ENCODE measurements around the gene KLK7. TPM values are rescaled to one million over a fixed set of nuclear protein-coding genes. Genes with fewer than 3 reads are reported as not detected.

The KLK7 gene
- total RNA-seq, 4 donors from 2014 or later = 0.34 to 0.89 TPM; not detected in 2

DNA sequence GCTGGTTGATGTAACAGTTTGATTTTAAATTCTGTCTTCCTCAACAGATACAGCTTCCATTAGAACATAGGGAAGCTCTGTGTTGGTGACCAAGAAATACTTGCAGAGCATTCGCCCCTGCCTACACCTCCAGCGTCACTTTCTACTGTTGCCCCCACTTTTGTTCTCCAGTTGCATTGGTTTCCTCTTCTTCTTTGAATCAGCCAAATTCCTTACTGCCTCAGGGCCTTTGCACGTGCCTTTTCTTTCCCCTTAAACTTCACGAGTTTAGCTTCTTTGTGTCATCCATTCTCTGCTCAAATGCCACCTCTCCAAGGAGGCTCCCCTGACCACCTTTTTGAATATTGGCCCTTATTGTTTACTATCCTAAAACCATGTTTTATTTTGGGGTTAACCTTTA is 36.6 kb downstream of the KLK7 start:
- H3K36me3 ChIP-seq = no peaks in the 10 kb centered on the region
- no peak overlapping the region for H3K4me3 ChIP-seq (replicated peaks in 1 of 3)
- intact Hi-C loops (cut with DNase I) = no loop called here
- no peak for DNase-seq
- no peaks in the 10 kb centered on the region for H3K4me1 ChIP-seq
- H3K27me3 ChIP-seq = no peaks in the 10 kb centered on the region
- 83 to 86% methylated on average over 4 of the region's 4 CpGs for WGBS, 2 donors
- TF ChIP-seq, protein P1, sequence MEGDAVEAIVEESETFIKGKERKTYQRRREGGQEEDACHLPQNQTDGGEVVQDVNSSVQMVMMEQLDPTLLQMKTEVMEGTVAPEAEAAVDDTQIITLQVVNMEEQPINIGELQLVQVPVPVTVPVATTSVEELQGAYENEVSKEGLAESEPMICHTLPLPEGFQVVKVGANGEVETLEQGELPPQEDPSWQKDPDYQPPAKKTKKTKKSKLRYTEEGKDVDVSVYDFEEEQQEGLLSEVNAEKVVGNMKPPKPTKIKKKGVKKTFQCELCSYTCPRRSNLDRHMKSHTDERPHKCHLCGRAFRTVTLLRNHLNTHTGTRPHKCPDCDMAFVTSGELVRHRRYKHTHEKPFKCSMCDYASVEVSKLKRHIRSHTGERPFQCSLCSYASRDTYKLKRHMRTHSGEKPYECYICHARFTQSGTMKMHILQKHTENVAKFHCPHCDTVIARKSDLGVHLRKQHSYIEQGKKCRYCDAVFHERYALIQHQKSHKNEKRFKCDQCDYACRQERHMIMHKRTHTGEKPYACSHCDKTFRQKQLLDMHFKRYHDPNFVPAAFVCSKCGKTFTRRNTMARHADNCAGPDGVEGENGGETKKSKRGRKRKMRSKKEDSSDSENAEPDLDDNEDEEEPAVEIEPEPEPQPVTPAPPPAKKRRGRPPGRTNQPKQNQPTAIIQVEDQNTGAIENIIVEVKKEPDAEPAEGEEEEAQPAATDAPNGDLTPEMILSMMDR (IDR thresholded peaks at IDR 0.05) = no peak
- H3K27ac ChIP-seq = no peak overlapping the region
- no peaks in the 10 kb centered on the region for H3K9me3 ChIP-seq

DNA sequence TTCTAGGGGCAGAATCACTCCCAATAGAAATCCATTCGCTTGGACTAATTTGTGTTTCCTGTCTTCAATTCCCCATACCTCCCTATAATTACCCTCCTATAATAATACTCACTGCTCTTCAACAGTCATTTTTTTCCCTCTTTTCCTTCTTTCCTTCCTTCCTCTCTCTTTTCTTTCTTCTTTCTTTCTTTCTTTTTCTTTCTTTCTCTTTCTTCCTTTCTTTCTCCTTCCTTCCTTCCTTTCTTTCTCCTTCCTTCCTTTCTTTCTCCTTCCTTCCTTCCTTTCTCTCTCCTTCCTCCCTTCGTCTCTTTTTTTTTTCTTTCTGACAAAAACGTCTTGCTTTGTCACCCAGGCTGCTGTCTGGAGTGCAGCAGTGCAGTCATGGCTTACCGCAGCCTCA is 38.9 kb downstream of the KLK7 start:
- no peak overlapping the region for H3K27ac ChIP-seq
- no peaks in the 10 kb centered on the region for H3K36me3 ChIP-seq
- no peak overlapping the region for H3K4me3 ChIP-seq (replicated peaks in 1 of 3)
- no peak for DNase-seq
- intact Hi-C loops (cut with DNase I) = no loop called here
- H3K27me3 ChIP-seq = no peaks in the 10 kb centered on the region
- 70% methylated on average over 4 of the region's 4 CpGs for WGBS, 2 donors
- H3K4me1 ChIP-seq = no peaks in the 10 kb centered on the region
- no peaks in the 10 kb centered on the region for H3K9me3 ChIP-seq
- TF ChIP-seq POLR2A (IDR thresholded peaks at IDR 0.05) = no peak
- TF ChIP-seq, protein P1 (IDR thresholded peaks at IDR 0.05) = no peak

DNA sequence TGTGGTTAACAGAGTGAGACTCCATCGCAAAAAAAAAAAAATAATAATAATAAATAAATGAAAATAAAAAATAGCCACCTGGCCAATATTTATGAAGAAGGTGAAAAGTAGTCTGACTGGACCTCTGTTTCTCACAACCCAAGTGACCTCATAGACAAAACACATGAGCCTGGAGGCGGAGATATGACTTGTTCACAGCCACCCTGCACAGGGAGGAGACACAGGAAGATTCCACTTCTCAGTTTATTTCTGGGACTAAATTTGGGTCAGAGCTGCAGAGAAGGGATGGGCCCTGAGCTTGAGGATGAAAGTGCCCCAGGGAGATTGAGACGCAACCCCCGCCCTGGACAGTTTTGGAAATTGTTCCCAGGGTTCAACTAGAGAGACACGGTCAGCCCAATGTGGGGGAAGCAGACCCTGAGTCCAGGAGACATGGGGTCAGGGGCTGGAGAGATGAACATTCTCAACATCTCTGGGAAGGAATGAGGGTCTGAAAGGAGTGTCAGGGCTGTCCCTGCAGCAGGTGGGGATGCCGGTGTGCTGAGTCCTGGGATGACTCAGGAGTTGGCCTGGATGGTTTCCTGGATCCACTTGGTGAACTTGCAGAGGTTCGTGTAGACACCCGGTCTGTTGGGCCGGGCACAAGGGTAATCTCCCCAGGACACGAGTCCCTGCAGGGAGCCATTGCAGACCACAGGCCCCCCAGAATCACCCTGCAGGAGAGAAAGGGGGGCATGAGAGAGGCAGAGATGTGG is 40.5 kb downstream of the KLK7 start:
- H3K27ac ChIP-seq = no peak overlapping the region

DNA sequence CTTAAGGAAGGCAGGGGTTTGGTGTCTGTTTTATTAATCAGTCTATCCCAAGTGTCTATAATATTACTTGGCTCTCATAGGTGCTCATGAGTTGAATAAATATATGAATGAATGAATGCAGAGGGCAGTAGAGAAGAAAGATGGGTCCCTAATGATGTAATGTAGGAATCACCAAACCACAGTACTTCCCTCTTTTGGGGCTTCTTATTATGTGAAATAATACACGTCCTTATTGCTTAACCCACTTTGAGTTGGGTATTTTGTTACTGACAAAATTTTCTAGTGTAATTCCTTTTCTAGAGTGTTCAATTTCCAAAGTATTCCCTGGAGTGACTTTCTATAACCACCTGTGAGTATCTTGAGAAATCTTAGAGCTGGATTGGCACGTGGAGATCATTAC is 44.1 kb downstream of the KLK7 start:
- TF ChIP-seq POLR2A (IDR thresholded peaks at IDR 0.05) = no peak
- TF ChIP-seq, protein P1 (IDR thresholded peaks at IDR 0.05) = no peak
- 73 to 75% methylated on average over 2 of the region's 2 CpGs for WGBS, 2 donors
- intact Hi-C loops (cut with DNase I) = no loop called here

More for the DNA sequence above, 40.5 kb downstream of the KLK7 start:
- no peaks in the 10 kb centered on the region for H3K36me3 ChIP-seq
- H3K27me3 ChIP-seq = no peaks in the 10 kb centered on the region
- no peak for DNase-seq
- WGBS, 2 donors = 81 to 89% methylated on average over 10 of the region's 10 CpGs
- H3K9me3 ChIP-seq = no peaks in the 10 kb centered on the region
- TF ChIP-seq, protein P1 (IDR thresholded peaks at IDR 0.05) = no peak
- TF ChIP-seq POLR2A (IDR thresholded peaks at IDR 0.05) = no peak
- no peak overlapping the region for H3K4me3 ChIP-seq (replicated peaks in 1 of 3)
- no peaks in the 10 kb centered on the region for H3K4me1 ChIP-seq
- intact Hi-C loops (cut with DNase I) = no loop called here

DNA sequence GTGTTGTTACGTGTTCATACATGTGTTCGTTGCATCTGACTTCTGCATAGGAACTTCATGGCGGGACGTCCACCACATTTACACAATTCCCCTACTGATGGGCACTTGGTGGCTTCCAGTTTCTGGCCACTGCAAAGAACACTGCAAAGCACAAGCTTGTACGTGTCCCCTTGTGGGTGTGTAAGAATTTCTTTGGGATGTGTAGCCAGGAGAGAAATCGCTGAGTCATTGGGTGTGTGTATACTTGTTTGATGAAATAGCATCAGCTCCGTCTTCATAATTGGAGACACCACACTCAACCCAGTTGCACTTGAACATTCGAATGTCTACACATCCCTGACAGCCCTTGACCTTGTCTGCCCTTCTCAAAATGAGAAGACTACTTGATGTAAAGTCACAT is 50.1 kb downstream of the KLK7 start:
- WGBS, 2 donors = 63 to 68% methylated on average over 8 of the region's 8 CpGs
- H3K4me1 ChIP-seq = peaks cover 0 to 3% of the 10 kb centered on the region in 2 donors
- intact Hi-C loops (cut with DNase I) = no loop called here
- no peak for DNase-seq
- no peak overlapping the region for H3K4me3 ChIP-seq (replicated peaks in 1 of 3)
- no peak overlapping the region for H3K27ac ChIP-seq
- H3K9me3 ChIP-seq = no peaks in the 10 kb centered on the region
- no peaks in the 10 kb centered on the region for H3K27me3 ChIP-seq
- TF ChIP-seq, protein P1 (IDR thresholded peaks at IDR 0.05) = no peak
- no peak for TF ChIP-seq POLR2A (IDR thresholded peaks at IDR 0.05)
- no peaks in the 10 kb centered on the region for H3K36me3 ChIP-seq

More for the DNA sequence above, 44.1 kb downstream of the KLK7 start:
- no peaks in the 10 kb centered on the region for H3K27me3 ChIP-seq
- no peaks in the 10 kb centered on the region for H3K4me1 ChIP-seq
- no peak overlapping the region for H3K4me3 ChIP-seq (replicated peaks in 1 of 3)
- H3K36me3 ChIP-seq = no peaks in the 10 kb centered on the region
- no peaks in the 10 kb centered on the region for H3K9me3 ChIP-seq
- H3K27ac ChIP-seq = no peak overlapping the region
- DNase-seq = no peak

All from thyroid gland (tissue), 4 donors.